OCI-LY3 (cell line): Measurements from ENCODE around the gene CHST14.
"Not testable (repeated sequence)": the region's sequence is repeated elsewhere in the genome, so short reads cannot be mapped to it uniquely, and the experiment has no call there.

Experiments
- CTCF ChIP-seq: fragments of 200-600, 300-600 bp; sonication (generic); IDR thresholded peaks from 2 replicates; pipeline ENCODE4 v1.5.1; 2014; ENCODE audit warnings: antibody characterized with exemption, low read length, low read depth
- EZH2phosphoT487 ChIP-seq: fragments of 200-600 bp; shearing (Covaris generic); IDR thresholded peaks from 2 replicates; pipeline ENCODE4 v1.6.1; 2018; ENCODE audit warnings: antibody characterized with exemption, mixed run types, low read depth

DNA sequence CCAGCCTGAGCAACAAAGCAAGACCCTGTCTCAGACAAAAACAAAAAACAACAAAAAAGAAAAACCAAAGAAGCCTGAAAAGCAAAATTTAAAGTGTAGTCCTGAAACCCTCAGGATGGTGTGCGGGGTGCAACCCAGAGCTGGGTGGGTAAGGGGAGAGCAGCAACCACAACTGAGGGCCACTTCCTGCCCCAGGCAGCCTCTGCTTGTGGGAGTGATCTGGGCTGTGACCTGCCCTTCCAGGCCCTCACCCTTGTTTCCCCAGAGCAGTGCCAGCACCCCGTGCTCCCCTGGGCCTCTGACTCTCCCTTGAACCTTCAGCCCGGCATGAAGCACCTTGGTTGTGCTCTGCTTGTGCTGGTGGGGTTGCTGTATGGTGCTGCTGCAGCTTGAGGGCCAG lies 16.8 kb upstream of the CHST14 start:
- TF ChIP-seq CTCF, EZH2phosphoT487: not testable (repeated sequence)
